Mammary epithelial cell (primary cell): ENCODE measurements around the gene ANK3.
"Not testable (repeated sequence)": the region's sequence is repeated elsewhere in the genome, so short reads cannot be mapped to it uniquely, and the experiment has no call there.

Experiments used
- EZH2 ChIP-seq: IDR thresholded peaks from 2 replicates; pipeline ENCODE4 v1.6.1; 2012; ENCODE audit warnings: low read length, inconsistent platforms, borderline replicate concordance
- TF ChIP-seq, protein P1 (sequence below), 2 donors: IDR thresholded peaks in 1 of 2; conservative IDR thresholded peaks in 1 of 2; 2 replicates each; pipeline ENCODE4 v1.5.1; 2011 to 2012; ENCODE audit warnings: inconsistent platforms in 2 of 2, low read length in 2 of 2, mild to moderate bottlenecking in 2 of 2, control low read depth in 1 of 2, low read depth in 1 of 2; ENCODE audit not compliant: insufficient read depth in 1 of 2; ENCODE audit errors: extremely low read depth in 1 of 2

DNA sequence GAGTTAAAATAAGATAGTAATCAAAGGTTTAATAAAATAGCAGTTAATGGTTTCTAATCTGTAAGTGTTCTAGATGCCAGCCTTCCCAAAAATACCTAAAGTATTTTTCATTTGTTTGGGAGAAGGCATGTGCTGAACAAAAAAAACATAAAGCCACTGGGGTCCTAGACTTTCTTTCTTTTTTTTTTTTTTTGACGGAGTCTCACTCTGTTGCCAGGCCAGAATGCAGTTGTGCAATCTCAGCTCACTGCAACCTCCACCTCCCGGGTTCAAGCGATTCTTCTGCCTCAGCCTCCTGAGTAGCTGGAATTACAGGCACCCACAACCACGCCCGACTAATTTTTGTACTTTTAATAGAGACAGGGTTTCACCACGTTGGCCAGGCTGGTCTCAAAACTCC is 97.1 kb downstream of the ANK3 start:
- TF ChIP-seq, protein P1, sequence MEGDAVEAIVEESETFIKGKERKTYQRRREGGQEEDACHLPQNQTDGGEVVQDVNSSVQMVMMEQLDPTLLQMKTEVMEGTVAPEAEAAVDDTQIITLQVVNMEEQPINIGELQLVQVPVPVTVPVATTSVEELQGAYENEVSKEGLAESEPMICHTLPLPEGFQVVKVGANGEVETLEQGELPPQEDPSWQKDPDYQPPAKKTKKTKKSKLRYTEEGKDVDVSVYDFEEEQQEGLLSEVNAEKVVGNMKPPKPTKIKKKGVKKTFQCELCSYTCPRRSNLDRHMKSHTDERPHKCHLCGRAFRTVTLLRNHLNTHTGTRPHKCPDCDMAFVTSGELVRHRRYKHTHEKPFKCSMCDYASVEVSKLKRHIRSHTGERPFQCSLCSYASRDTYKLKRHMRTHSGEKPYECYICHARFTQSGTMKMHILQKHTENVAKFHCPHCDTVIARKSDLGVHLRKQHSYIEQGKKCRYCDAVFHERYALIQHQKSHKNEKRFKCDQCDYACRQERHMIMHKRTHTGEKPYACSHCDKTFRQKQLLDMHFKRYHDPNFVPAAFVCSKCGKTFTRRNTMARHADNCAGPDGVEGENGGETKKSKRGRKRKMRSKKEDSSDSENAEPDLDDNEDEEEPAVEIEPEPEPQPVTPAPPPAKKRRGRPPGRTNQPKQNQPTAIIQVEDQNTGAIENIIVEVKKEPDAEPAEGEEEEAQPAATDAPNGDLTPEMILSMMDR (conservative IDR thresholded peaks at IDR 0.05 in 1 of 2, IDR thresholded peaks at IDR 0.05 in 1 of 2; ENCODE audit: extremely low read depth in 1 of 2, insufficient read depth in 1 of 2, low read depth in 1 of 2, low read length in 2 of 2): not testable (repeated sequence)
- TF ChIP-seq EZH2: not testable (repeated sequence)
